SK-N-SH (cell line): ENCODE data around the gene BSN. TPM values are rescaled to one million over a fixed set of nuclear protein-coding genes. Genes with fewer than 3 reads are reported as not detected.

ENCODE experiments used
- CTCF ChIA-PET: fragments of 300-600, 350-600 bp; formaldehyde crosslinking; extraction: SDS; loops from one replicate; lab custom pipeline; 2021; lab: Yijun Ruan, JAX
- POLR2A ChIA-PET: fragments of 350-600 bp; sonication (Branson Sonifier 250); formaldehyde crosslinking; extraction: SDS; loops from one replicate; lab custom pipeline; 2020; ENCODE audit warnings: antibody characterized with exemption, inconsistent platforms; lab: Yijun Ruan, JAX
- DNase-seq: peaks from one replicate; pipeline ENCODE4 v3.0.0; 2012
- H2AFZ ChIP-seq: fragments of 200-600 bp; sonication (generic); 2 replicates; pipeline ENCODE4 v1.8.1; 2016; ENCODE audit warnings: antibody characterized with exemption, mild to moderate bottlenecking, low read depth
- H3F3A ChIP-seq: fragments of 200-600 bp; sonication (generic); replicated peaks from 2 replicates; pipeline ENCODE3; 2016; ENCODE audit warnings: antibody characterized with exemption, mild to moderate bottlenecking; ENCODE audit not compliant: insufficient read depth
- H3K27ac ChIP-seq, 2 experiments: fragments of 200-500 bp in 1 of 2; fragments of 200-600 bp in 1 of 2; sonication (Bioruptor generic) in 1 of 2; sonication (generic), shearing (Covaris generic) in 1 of 2; 2 replicates each; pipeline versions ENCODE4 v1.5.1 to v1.6.1; 2014 to 2016; ENCODE audit warnings: low read depth in 2 of 2, inconsistent platforms in 1 of 2, low read length in 1 of 2, mild to moderate bottlenecking in 1 of 2, mixed read lengths in 1 of 2
- H3K27me3 ChIP-seq: fragments of 200-600 bp; sonication (generic), shearing (Covaris generic); 2 replicates; pipeline ENCODE4 v1.6.1; 2016; ENCODE audit warnings: mixed run types; ENCODE audit not compliant: insufficient read depth
- H3K36me3 ChIP-seq, 2 experiments: fragments of 200-500 bp in 1 of 2; fragments of 200-600 bp in 1 of 2; sonication (Bioruptor generic) in 1 of 2; sonication (generic) in 1 of 2; replicated peaks in 1 of 2; 2 replicates each; pipeline versions ENCODE3 to v1.5.1; 2014 to 2016; ENCODE audit warnings: low read length in 1 of 2, mild to moderate bottlenecking in 1 of 2; ENCODE audit not compliant: insufficient read depth in 2 of 2, control insufficient read depth in 1 of 2
- H3K4me1 ChIP-seq, 2 experiments: fragments of 200-500 bp in 1 of 2; fragments of 200-600 bp in 1 of 2; sonication (Bioruptor generic) in 1 of 2; sonication (generic), shearing (Covaris generic) in 1 of 2; 2 replicates each; pipeline versions ENCODE4 v1.5.1 to v1.6.1; 2014 to 2016; ENCODE audit warnings: low read depth in 1 of 2, low read length in 1 of 2, mixed run types in 1 of 2; ENCODE audit not compliant: insufficient read depth in 2 of 2, control insufficient read depth in 1 of 2
- H3K4me2 ChIP-seq: fragments of 200-600 bp; sonication (generic), shearing (Covaris generic); 2 replicates; pipeline ENCODE4 v1.6.1; 2017; ENCODE audit warnings: mixed run types
- H3K4me3 ChIP-seq, 2 experiments: fragments of 200-500 bp in 1 of 2; fragments of 200-600 bp in 1 of 2; sonication (Bioruptor generic) in 1 of 2; sonication (generic), shearing (Covaris generic) in 1 of 2; 2 replicates each; pipeline versions ENCODE4 v1.5.1 to v1.8.1; 2014 to 2016; ENCODE audit warnings: low read depth in 2 of 2, inconsistent platforms in 1 of 2, low read length in 1 of 2, mild to moderate bottlenecking in 1 of 2, mixed read lengths in 1 of 2, moderate library complexity in 1 of 2
- H3K79me2 ChIP-seq: fragments of 200-600 bp; sonication (generic); 2 replicates; pipeline ENCODE4 v1.8.1; 2017; ENCODE audit warnings: mild to moderate bottlenecking; ENCODE audit not compliant: insufficient read depth
- H3K9ac ChIP-seq: fragments of 200-600 bp; sonication (generic); 2 replicates; pipeline ENCODE4 v1.6.1; 2017; ENCODE audit warnings: mixed run types
- H3K9me2 ChIP-seq: fragments of 200-600 bp; sonication (generic); 2 replicates; pipeline ENCODE4 v1.6.1; 2017; ENCODE audit warnings: mixed run types
- H3K9me3 ChIP-seq: fragments of 200-600 bp; sonication (generic); 2 replicates; pipeline ENCODE4 v1.6.1; 2017; ENCODE audit warnings: mixed run types, mild to moderate bottlenecking, moderate library complexity
- H4K20me1 ChIP-seq: fragments of 200-600 bp; sonication (generic); 2 replicates; pipeline ENCODE4 v1.6.1; 2017; ENCODE audit warnings: mild to moderate bottlenecking, mixed run types; ENCODE audit not compliant: insufficient read depth
- CHD2 ChIP-seq: fragments of 150-350 bp; IDR thresholded peaks from 2 replicates; pipeline ENCODE4 v1.6.1; 2018; ENCODE audit warnings: low read length; ENCODE audit not compliant: partially characterized antibody
- ELF1 ChIP-seq: IDR thresholded peaks from 2 replicates; pipeline ENCODE4 v1.4.0; 2012
- EZH2phosphoT487 ChIP-seq: fragments of 200-600 bp; sonication (generic); IDR thresholded peaks from 2 replicates; pipeline ENCODE4 v1.6.1; 2017; ENCODE audit warnings: low read depth, mixed run types, mild to moderate bottlenecking, antibody characterized with exemption, moderate library complexity, borderline replicate concordance
- FOXJ3 ChIP-seq: sonication (generic); formaldehyde crosslinking; IDR thresholded peaks from 2 replicates; pipeline ENCODE4 v1.5.1; 2020; ENCODE audit warnings: mild to moderate bottlenecking, missing genetic modification reagents
- FOXM1 ChIP-seq: IDR thresholded peaks from 2 replicates; pipeline ENCODE4 v1.4.0; 2012; ENCODE audit warnings: low read depth, mild to moderate bottlenecking
- POLR2AphosphoS5 ChIP-seq: IDR thresholded peaks from 2 replicates; pipeline ENCODE4 v1.6.1; 2012; ENCODE audit warnings: low read depth, low read length
- RCOR1 ChIP-seq: fragments of 150-350 bp; IDR thresholded peaks from 2 replicates; pipeline ENCODE4 v1.6.1; 2017; ENCODE audit warnings: antibody characterized with exemption, low read length
- RXRA ChIP-seq: IDR thresholded peaks from 2 replicates; pipeline ENCODE4 v1.4.0; 2012; ENCODE audit warnings: low read depth, mild to moderate bottlenecking, borderline replicate concordance
- SIN3A ChIP-seq: IDR thresholded peaks from 2 replicates; pipeline ENCODE4 v1.6.1; 2012; ENCODE audit warnings: low read depth, mild to moderate bottlenecking, low read length, moderate library complexity, borderline replicate concordance
- TEAD4 ChIP-seq: IDR thresholded peaks from 2 replicates; pipeline ENCODE4 v1.4.0; 2012; ENCODE audit warnings: mild to moderate bottlenecking, borderline replicate concordance; ENCODE audit not compliant: insufficient read depth
- YY1 ChIP-seq: IDR thresholded peaks from 2 replicates; pipeline ENCODE4 v1.4.0; 2012; ENCODE audit warnings: low read depth, mild to moderate bottlenecking
- WGBS: methylation state at CpG from one replicate; pipeline ENCODE4 v1.1.6; 2017; ENCODE audit warnings: low lambda C conversion rate; 5-methylcytosine and 5-hydroxymethylcytosine counted together
- polyA plus RNA-seq, 3 experiments: library from polyadenylated mRNA; depleted of rRNA; stranded (reverse); fragments of >200 nt; gene quantifications; 2 replicates each; pipeline ENCODE4 v1.2.3, GENCODE V29; 2012
- TF ChIP-seq, protein P1 (sequence below): fragments of 150-350 bp; IDR thresholded peaks from 2 replicates; pipeline ENCODE4 v1.6.1; 2017; ENCODE audit warnings: antibody characterized with exemption, low read length, low read depth, borderline replicate concordance
- TF ChIP-seq, protein P2 (sequence below): IDR thresholded peaks from 2 replicates; pipeline ENCODE4 v1.4.0; 2012; ENCODE audit warnings: low read depth, borderline replicate concordance

The BSN gene
- polyA plus RNA-seq, 1 of the 3 experiments (the other 2 are of a cell fraction), result 0.07 TPM

DNA sequence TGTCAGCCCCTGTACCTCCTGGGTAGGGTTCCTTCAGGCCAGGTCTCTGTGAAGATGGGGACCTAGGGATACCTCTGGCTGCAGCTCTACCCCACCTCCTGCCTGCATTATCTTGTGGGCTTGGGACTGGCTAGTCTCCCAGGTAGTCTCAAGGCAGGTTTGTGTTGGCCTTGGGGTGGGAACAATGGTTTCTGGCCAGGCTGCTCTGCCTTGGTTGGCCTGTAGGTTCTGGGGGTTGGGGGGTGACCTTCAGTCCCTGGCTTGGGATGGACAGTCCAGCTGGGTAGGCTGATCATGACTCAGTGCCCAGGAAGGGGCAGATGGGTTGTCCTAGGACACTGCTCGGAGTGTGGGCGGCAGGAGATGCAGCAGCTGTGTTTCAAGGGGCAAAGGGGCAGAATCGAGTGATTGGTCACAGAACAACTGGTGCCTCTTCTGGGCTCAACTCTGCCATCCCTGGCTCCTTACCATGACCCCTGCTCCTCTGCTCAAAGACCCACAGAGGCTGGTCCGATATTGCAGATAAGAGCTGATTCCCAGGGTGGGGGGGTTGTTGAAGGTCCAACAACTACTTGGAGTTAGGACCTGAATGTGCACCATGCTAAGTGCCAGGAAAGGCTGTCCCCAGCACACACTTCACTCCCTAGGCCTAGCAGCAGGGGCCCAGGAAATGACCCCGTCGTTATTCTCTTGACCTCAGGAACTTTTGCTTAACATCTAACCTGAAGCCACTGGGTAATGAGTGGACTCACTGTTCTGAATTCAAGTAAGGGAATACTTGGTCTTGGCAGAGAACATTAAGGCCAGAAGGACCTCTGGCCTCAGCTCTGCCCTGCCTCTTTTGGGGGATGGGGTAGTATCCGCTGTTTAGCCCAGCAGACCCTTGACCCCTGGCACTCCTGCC, 18.1 kb upstream of the BSN start:
- DNase-seq, result no peak
- no peaks in the 10 kb centered on the region for H3K79me2 ChIP-seq
- POLR2A ChIA-PET, result interaction anchor here (0.5 kb wide), 1 partner anchor 526 kb away, joined by 3 read pairs; no protein-coding TSS in a partner anchor
- H3K4me1 ChIP-seq, result peaks cover 0 to 21% of the 10 kb centered on the region in 2 experiments; a peak in 2 of 4 replicates
- CTCF ChIA-PET, result interaction anchor here (0.7 to 11.0 kb wide), 3 partner anchors 28 to 303 kb away, joined by 3 to 299 read pairs (median 4); no protein-coding TSS in a partner anchor
- no peak overlapping the region for H2AFZ ChIP-seq
- H3K4me2 ChIP-seq, result no peak overlapping the region
- H3K27ac ChIP-seq, result no peak overlapping the region
- H3K36me3 ChIP-seq, result peaks cover 0 to 28% of the 10 kb centered on the region in 2 experiments
- TF ChIP-seq POLR2AphosphoS5 (no peak), CHD2 (no peak), FOXJ3 (CRISPR knock-in tag) (no peak), ELF1 (no peak), EZH2phosphoT487 (no peak), RCOR1 (no peak)
- TF ChIP-seq, protein P1, sequence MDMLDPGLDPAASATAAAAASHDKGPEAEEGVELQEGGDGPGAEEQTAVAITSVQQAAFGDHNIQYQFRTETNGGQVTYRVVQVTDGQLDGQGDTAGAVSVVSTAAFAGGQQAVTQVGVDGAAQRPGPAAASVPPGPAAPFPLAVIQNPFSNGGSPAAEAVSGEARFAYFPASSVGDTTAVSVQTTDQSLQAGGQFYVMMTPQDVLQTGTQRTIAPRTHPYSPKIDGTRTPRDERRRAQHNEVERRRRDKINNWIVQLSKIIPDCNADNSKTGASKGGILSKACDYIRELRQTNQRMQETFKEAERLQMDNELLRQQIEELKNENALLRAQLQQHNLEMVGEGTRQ, result no peak
- TF ChIP-seq, all 33 proteins: peak for 0
- H3F3A ChIP-seq, result peaks cover 3% of the 10 kb centered on the region
- no peaks in the 10 kb centered on the region for H4K20me1 ChIP-seq
- no peak overlapping the region for H3K9ac ChIP-seq
- H3K9me2 ChIP-seq, result no peaks in the 10 kb centered on the region
- H3K4me3 ChIP-seq, result no peak overlapping the region
- H3K27me3 ChIP-seq, result no peaks in the 10 kb centered on the region
- 100% methylated on average over 6 of the region's 7 CpGs for WGBS
- H3K9me3 ChIP-seq, result no peaks in the 10 kb centered on the region

DNA sequence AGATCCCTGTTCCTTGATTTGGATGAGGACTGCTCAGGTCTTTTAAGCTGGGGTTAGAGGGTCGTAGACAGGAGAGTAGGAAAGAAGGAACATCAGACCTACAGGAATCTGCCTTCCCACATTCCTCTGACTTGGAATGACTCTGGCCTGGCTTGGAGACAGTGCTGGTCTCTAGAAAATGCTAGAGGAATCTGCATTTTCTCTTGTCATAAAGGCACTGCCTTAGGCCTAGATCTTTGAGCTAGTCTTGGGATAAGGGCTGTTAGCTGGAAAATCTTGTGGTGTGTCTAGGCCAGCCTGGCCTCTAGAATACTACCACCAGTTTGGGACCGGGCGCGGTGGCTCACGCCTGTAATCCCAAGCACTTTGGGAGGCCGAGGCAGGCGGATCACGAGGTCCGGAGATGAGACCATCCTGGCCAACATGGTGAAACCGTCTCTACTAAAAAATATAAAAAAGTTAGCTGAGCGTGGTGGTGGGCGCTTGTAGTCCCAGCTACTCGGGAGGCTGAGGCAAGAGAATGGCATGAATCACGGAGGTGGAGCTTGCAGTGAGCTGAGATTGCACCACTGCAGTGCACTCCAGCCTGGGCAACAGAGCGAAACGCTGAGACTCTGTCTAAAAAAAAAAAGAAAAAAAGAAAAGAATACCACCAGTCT, 17.3 kb upstream of the BSN start:
- H3K4me3 ChIP-seq, result no peak overlapping the region
- POLR2A ChIA-PET, result interaction anchor here (0.5 to 0.7 kb wide), 3 partner anchors 134 to 526 kb away, joined by 3 read pairs; no protein-coding TSS in a partner anchor
- CTCF ChIA-PET, result interaction anchor here (0.7 to 11.0 kb wide), 2 partner anchors 134 to 302 kb away, joined by 3 to 299 read pairs; no protein-coding TSS in a partner anchor

More for the DNA sequence above, 17.3 kb upstream of the BSN start:
- H3K36me3 ChIP-seq, result peaks cover 0 to 21% of the 10 kb centered on the region in 2 experiments
- WGBS, result 87% methylated on average over 16 of the region's 16 CpGs
- H3K9ac ChIP-seq, result no peak overlapping the region
- no peak overlapping the region for H3K4me2 ChIP-seq
- H3K4me1 ChIP-seq, result peaks cover 0 to 21% of the 10 kb centered on the region in 2 experiments; a peak in 2 of 4 replicates
- no peak overlapping the region for H2AFZ ChIP-seq
- no peaks in the 10 kb centered on the region for H3K9me2 ChIP-seq
- DNase-seq, result no peak
- peaks cover 3% of the 10 kb centered on the region for H3F3A ChIP-seq
- no peaks in the 10 kb centered on the region for H3K79me2 ChIP-seq
- TF ChIP-seq TEAD4, result no peak
- TF ChIP-seq, protein P2, sequence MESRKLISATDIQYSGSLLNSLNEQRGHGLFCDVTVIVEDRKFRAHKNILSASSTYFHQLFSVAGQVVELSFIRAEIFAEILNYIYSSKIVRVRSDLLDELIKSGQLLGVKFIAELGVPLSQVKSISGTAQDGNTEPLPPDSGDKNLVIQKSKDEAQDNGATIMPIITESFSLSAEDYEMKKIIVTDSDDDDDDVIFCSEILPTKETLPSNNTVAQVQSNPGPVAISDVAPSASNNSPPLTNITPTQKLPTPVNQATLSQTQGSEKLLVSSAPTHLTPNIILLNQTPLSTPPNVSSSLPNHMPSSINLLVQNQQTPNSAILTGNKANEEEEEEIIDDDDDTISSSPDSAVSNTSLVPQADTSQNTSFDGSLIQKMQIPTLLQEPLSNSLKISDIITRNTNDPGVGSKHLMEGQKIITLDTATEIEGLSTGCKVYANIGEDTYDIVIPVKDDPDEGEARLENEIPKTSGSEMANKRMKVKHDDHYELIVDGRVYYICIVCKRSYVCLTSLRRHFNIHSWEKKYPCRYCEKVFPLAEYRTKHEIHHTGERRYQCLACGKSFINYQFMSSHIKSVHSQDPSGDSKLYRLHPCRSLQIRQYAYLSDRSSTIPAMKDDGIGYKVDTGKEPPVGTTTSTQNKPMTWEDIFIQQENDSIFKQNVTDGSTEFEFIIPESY, result no peak
- no peak for TF ChIP-seq SIN3A
- TF ChIP-seq YY1, result no peak
- no peak for TF ChIP-seq EZH2phosphoT487
- TF ChIP-seq RXRA, result no peak
- TF ChIP-seq ELF1, result no peak
- TF ChIP-seq CHD2, result no peak
- TF ChIP-seq FOXM1, result no peak
- H3K27ac ChIP-seq, result no peak overlapping the region
- H4K20me1 ChIP-seq, result no peaks in the 10 kb centered on the region
- H3K27me3 ChIP-seq, result no peaks in the 10 kb centered on the region
- no peaks in the 10 kb centered on the region for H3K9me3 ChIP-seq
